ENCODE data around the gene CD22.
"Not testable (repeated sequence)": the region's sequence is repeated elsewhere in the genome, so short reads cannot be mapped to it uniquely, and the experiment has no call there.

Gene CD22

GRCh38 chr19:35328851-35329285, at the start of gene CD22:
Gene CD22 (plus strand): TSS chr19:35329187. CDS start chr19:35332041, 2,854 bp downstream.
- TF ChIP-seq CTCF (IDR thresholded peaks at IDR 0.05; ENCODE audit: borderline replicate concordance, insufficient read depth, low read depth, low read length): no peak
- H3K4me3 ChIP-seq (ENCODE audit: low read depth, low read length): peak within 1 kb of the TSS; percentile 98

DNA sequence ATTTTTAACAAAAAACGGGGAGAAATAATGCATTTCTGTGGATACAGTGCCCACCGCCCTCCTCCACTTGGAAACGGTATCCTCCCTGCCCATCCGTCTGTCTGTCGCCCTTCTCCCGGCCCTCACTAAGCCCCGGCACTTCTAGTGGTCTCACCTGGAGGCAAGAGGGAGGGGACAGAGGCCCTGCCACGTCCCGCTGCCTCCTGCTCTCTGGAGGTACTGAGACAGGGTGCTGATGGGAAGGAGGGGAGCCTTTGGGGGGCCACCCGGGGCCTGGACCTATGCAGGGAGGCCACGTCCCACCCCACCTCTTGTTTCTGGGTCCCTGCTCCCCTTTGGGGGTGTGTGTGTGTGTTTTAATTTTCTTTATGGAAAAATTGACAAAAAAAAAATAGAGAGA, 49.6 kb upstream of the CD22 start:
- H3K4me3 ChIP-seq (ENCODE audit: low read depth, low read length): no peak overlapping the region
- no peak for TF ChIP-seq CTCF (IDR thresholded peaks at IDR 0.05; ENCODE audit: borderline replicate concordance, insufficient read depth, low read depth, low read length)

DNA sequence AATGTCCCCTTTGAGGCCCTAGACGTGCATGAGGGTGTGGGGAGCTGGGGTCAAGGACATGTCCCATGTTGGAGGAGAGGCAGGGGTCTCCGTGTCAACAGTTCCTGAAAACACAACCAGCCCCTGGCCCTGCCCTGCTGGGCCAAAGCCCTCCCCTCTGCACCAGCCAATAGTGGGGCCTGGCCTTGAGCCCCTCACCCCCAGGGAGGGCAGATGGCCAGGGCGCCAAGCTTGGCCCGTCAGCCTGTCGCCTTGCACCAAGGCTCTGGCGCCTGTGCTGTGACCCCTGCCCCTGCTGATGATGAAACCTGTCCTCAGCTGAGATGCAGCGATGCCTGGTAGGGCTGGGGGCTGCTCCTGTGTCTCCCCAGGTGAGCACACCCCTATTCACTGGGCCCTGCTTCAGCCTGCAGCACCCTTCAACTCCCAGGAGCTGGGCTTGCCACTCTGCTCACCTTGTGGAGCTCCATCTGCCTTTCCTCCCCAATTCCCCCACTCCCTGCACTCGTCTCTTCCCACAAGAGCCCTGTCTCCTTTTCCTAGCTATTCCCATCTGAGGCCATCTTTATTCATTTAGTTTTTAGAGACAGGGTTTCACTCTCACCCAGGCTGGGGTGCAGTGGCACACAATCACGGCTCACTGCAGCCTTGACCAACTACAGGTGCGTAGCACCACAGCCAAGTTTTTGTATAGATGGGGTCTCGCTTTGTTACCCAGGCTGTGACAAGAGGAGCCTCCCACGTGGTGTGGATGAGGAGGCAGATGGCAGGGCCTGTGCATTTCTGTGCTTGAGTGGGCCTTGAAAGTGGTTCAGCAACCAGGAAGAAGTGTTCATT, 48.8 kb upstream of the CD22 start:
- no peak overlapping the region for H3K4me3 ChIP-seq (ENCODE audit: low read depth, low read length)
- no peak for TF ChIP-seq CTCF (IDR thresholded peaks at IDR 0.05; ENCODE audit: borderline replicate concordance, insufficient read depth, low read depth, low read length)

- H3K4me3 ChIP-seq (ENCODE audit: low read depth, low read length): no peak overlapping the region
- no peak for TF ChIP-seq CTCF (IDR thresholded peaks at IDR 0.05; ENCODE audit: borderline replicate concordance, insufficient read depth, low read depth, low read length)
Measured at GRCh38 chr19:35281303-35281702, 47.7 kb upstream of the CD22 start.

DNA sequence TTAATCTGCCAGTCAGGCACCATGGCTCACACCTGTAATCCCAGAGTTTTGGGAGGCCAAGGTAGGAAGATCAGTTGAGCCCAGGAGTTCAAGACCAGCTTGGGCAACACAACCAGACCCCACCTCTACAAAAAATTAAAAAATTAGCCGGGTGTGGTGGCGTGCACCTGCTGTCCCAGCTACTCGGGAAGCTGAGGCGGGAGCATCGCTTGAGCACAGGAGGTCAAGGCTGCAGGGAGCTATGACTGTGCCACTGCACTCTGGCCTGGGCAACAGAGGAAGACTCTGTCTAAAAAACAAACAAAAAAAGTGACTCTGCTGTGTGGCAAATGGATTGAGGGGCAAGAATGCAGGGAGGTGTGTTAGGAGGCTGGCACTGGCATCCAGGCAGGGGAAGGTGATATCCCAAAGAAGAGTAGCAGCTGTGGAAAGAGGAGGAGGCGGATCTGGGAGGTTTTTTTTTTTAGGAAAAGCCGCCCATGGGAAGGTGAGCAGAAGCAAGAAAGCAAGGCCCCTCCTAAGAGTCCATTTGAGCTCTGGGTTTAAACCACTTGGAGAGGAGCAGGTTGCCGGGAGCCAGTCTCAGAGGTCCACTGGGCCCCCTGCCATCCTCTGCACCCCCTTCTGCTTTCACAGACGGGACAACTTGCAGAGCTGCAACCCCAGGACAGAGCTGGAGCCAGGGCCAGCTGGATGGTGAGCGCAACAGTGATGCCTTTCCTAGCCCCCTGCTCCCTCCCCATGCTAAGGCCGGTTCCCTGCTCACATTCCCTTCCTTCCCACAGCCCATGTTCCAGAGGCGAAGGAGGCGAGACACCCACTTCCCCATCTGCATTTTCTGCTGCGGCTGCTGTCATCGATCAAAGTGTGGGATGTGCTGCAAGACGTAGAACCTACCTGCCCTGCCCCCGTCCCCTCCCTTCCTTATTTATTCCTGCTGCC, 44.6 kb upstream of the CD22 start:
- no peak for TF ChIP-seq CTCF (IDR thresholded peaks at IDR 0.05; ENCODE audit: borderline replicate concordance, insufficient read depth, low read depth, low read length)
- no peak overlapping the region for H3K4me3 ChIP-seq (ENCODE audit: low read depth, low read length)

GRCh38 chr19:35285095-35285449, 43.9 kb upstream of the CD22 start:
- TF ChIP-seq CTCF (IDR thresholded peaks at IDR 0.05; ENCODE audit: borderline replicate concordance, insufficient read depth, low read depth, low read length): no peak
- H3K4me3 ChIP-seq (ENCODE audit: low read depth, low read length): no peak overlapping the region

DNA sequence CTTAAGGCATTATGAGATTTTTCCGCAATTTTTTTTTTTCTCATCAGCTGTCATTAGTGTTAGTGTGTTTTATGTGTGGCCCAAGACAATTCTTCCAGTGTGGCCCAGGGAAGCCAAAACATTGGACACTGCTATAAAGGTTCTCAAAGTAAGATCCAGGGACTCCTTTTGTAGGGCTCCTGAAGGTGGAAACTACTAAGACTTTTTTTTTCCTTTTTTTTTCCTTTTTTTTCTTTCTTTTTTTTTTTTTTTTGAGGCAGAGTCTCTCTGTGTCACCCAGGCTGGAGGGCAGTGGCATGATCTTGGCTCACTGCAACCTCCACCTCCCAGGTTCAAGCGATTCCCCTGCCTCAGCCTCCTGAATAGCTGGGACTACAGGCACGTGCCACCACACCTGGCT, 43.5 kb upstream of the CD22 start:
- not testable (repeated sequence) for H3K4me3 ChIP-seq (ENCODE audit: low read depth, low read length)

- H3K4me3 ChIP-seq (ENCODE audit: low read depth, low read length): not testable (repeated sequence)
Measured at GRCh38 chr19:35286101-35286500, 42.9 kb upstream of the CD22 start.

Data from GM12875 (cell line).